Measurements from ENCODE around the gene CFAP45.

The CFAP45 gene

DNA sequence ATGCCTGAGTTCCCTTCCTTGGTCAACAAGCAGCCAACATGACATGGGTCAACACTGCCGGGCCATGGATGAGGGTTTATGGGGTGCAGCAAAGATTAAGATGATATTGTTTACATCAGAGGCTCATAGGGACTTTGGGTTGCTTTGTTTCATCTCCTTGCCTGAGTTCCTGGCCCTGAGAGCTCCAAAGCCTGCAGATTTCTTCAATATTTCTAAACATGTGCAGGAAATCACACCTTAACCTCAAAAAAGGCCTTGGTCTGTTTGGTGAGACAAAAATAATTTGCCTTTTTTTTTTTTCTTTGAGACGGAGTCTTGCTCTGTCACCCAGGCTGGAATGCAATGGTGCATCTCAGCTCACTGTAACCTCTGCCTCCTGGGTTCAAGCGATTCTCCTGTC, 72.4 kb downstream of the CFAP45 start:
- DNase-seq (ENCODE audit: low read depth, low spot score) = no peak

DNA sequence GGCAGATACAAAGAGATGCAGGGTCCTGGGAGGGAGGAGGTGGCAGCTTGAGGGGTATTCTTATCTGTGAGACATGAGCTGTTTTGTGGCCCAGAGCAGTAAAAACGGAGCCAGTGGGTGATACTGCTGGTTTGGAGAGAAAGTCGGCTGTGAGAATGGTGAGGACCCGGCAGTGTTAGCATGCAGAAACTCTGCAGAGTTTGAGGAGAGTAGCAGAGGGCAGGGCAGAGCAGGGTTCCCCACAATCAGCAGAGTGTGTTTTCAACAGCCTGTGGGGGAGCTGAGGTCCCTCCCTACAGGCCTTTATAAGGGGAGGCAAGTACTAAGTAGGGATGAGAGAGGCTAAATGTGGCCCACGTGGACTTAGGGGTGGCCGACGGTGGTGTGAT, 72.9 kb downstream of the CFAP45 start:
- no peak for DNase-seq (ENCODE audit: low read depth, low spot score)

DNA sequence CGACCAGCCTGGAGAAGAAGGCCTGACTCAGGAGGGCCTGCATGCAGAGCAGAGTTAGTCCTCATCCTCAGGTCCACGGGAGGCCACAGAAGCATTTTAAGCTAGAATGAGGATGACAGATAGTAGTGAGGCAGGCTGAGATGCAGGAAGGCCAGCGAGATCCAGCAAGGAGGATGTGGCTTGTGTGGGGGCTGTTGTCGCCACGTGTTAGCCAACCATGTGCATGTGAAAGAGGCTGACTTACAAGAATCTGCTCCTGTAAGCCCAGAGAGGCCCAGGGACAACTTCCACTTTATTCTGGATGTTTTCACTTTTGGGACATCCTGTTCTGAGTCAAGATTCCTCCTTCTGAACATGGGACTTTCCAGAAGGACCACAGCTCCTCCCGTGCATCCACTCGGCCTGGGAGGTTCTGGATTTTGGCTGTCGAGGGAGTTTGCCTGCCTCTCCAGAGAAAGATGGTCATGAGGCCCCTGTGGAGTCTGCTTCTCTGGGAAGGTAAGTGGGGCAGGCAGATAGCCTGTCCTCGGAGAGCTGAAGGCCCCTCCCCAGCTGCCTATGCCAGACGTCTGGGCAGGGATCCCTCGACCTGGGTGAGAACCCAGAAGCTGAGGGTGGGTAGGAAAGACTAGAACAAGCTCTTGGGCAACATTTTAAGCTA, 73.4 kb downstream of the CFAP45 start, which contains the start of gene SLAMF8:
Gene SLAMF8, plus strand, starts transcription at position 433 of the 661 bp plus-strand sequence. Its CDS starts 26 bp downstream, at position 459.
- DNase-seq (ENCODE audit: low read depth, low spot score) = no peak

DNA sequence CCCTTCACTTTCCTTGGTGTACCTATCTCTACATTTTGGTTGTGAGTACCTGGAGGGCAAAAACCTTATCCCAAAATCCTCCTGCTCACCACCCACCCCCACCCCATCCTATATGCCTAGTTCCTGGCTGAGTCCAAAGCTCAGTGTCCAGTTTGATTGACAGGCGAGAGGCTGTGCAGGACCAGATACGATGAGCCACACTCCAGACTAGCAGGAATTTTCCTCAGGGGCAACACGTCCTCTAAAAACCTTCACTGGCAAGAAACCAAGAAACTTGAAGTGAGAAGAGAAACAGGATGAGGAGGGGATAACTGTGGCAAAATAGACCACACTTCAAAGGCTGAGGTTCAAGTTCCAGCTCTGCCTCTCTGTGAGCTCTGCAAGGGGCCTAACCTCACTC, 74.4 kb downstream of the CFAP45 start:
- DNase-seq (ENCODE audit: low read depth, low spot score) = no peak

DNA sequence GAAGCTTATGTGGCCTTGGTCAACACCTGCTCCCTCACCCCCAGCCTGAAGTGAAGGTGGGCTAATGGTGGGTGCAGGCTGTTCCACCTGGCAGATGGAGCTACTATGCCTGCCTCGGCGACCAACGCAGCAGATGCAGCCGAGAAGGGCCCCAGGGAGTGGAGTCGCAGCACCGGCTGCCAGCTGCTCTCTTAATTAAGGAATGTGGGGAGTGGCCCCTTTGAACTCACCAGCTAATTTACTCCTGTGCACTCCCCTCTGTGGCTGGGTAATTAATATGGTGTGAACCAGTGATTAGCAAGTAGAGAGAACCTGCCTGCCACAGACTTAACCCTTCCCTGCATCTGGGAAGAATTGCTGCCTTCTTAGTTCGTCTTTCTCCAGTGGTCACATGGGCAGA, 76.6 kb downstream of the CFAP45 start:
- DNase-seq (ENCODE audit: low read depth, low spot score) = no peak
